SU-DHL-6 (cell line): ENCODE data around the gene GSTO2.

Experiments used
- H2AFZ ChIP-seq: fragments of 200-600 bp; sonication (generic); 2 replicates; pipeline ENCODE4 v1.6.1; 2014; ENCODE audit warnings: low read depth, mild to moderate bottlenecking, moderate library complexity, mixed read lengths, antibody characterized with exemption, low read length; ENCODE audit not compliant: severe bottlenecking
- H3F3A ChIP-seq: fragments of 200-600 bp; shearing (Covaris generic); 2 replicates; pipeline ENCODE4 v1.6.0; 2016; ENCODE audit warnings: antibody characterized with exemption, mild to moderate bottlenecking; ENCODE audit not compliant: insufficient read depth
- H3K27ac ChIP-seq: fragments of 200-600 bp; sonication (generic); 2 replicates; pipeline ENCODE4 v1.5.1; 2016; ENCODE audit warnings: low read depth, mild to moderate bottlenecking, low read length, moderate library complexity, mixed read lengths
- H3K27me3 ChIP-seq: fragments of 200-600 bp; sonication (generic), shearing (Covaris generic); 2 replicates; pipeline ENCODE4 v1.6.0; 2014; ENCODE audit warnings: mild to moderate bottlenecking, low read length
- H3K36me3 ChIP-seq: fragments of 200-600 bp; sonication (generic); 2 replicates; pipeline ENCODE4 v1.6.1; 2014; ENCODE audit warnings: mild to moderate bottlenecking, low read length, mixed read lengths
- H3K4me2 ChIP-seq: fragments of 300-600, 200-600 bp; shearing (Covaris generic), sonication (generic); 2 replicates; pipeline ENCODE4 v1.6.0; 2014; ENCODE audit warnings: low read length, low read depth, mild to moderate bottlenecking; ENCODE audit not compliant: poor library complexity, severe bottlenecking
- H3K4me3 ChIP-seq: fragments of 200-600 bp; sonication (generic); 2 replicates; pipeline ENCODE4 v1.5.1; 2014; ENCODE audit warnings: antibody characterized with exemption, low read length, mild to moderate bottlenecking, mixed read lengths; ENCODE audit not compliant: insufficient read depth, poor library complexity, severe bottlenecking
- H3K79me2 ChIP-seq: fragments of 200-600 bp; sonication (generic); 2 replicates; pipeline ENCODE4 v1.6.1; 2014; ENCODE audit warnings: mild to moderate bottlenecking, low read length, moderate library complexity; ENCODE audit not compliant: insufficient read depth
- H3K9ac ChIP-seq: fragments of 200-600 bp; sonication (generic); 2 replicates; pipeline ENCODE4 v1.7.0; 2014; ENCODE audit warnings: mild to moderate bottlenecking, low read length
- H3K9me2 ChIP-seq: fragments of 200-600 bp; sonication (generic); replicated peaks from 2 replicates; pipeline ENCODE4 v1.6.1; 2014; ENCODE audit warnings: low read length; ENCODE audit not compliant: insufficient read depth
- H3K9me3 ChIP-seq: fragments of 200-600 bp; sonication (generic); 2 replicates; pipeline ENCODE4 v1.6.1; 2014; ENCODE audit warnings: low read length, mixed read lengths; ENCODE audit not compliant: insufficient read depth
- H4K20me1 ChIP-seq: fragments of 200-600 bp; sonication (generic); 2 replicates; pipeline ENCODE4 v1.6.1; 2014; ENCODE audit warnings: low read depth, mild to moderate bottlenecking, antibody characterized with exemption, low read length, moderate library complexity, mixed read lengths
- EZH2phosphoT487 ChIP-seq: fragments of 200-600 bp; sonication (generic), shearing (Covaris generic); conservative IDR thresholded peaks from 2 replicates; pipeline ENCODE4 v1.6.1; 2018; ENCODE audit warnings: mild to moderate bottlenecking, antibody characterized with exemption, low read length, moderate library complexity, mixed read lengths
- TF ChIP-seq, protein P1 (sequence below): fragments of 200-600 bp; sonication (generic); IDR thresholded peaks from one replicate; pipeline ENCODE4 v1.5.1; 2017; ENCODE audit warnings: antibody characterized with exemption, mild to moderate bottlenecking, low read length, moderate library complexity; ENCODE audit not compliant: insufficient read depth, poor library complexity, severe bottlenecking

The GSTO2 gene

DNA sequence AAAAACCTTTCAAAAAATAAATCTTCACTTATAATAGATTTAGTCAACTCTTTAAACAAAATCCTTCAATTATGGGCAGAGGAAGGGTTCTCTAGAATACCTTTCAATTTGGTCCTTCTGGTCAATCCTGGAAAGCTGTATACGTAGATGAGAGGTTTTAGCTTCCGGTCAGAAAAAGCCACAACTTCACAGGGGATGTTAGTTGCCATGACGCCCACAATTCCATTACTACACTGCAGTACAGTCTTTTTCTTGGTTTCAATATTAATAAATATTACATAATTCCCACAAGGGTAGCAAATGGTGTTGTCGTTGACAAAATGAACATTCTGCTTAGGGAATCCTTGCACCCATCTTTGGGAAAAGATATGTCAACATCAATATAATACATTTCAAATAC, 38.5 kb upstream of the GSTO2 start:
- no peaks in the 10 kb centered on the region for H3K36me3 ChIP-seq
- no peaks in the 10 kb centered on the region for H3K27me3 ChIP-seq
- no peaks in the 10 kb centered on the region for H3K9me2 ChIP-seq
- H3K4me3 ChIP-seq: no peak overlapping the region
- H4K20me1 ChIP-seq: no peaks in the 10 kb centered on the region
- no peaks in the 10 kb centered on the region for H3K79me2 ChIP-seq
- no peak overlapping the region for H3K9ac ChIP-seq
- no peak overlapping the region for H3K4me2 ChIP-seq
- no peak overlapping the region for H2AFZ ChIP-seq
- no peak for TF ChIP-seq EZH2phosphoT487
- TF ChIP-seq, protein P1, sequence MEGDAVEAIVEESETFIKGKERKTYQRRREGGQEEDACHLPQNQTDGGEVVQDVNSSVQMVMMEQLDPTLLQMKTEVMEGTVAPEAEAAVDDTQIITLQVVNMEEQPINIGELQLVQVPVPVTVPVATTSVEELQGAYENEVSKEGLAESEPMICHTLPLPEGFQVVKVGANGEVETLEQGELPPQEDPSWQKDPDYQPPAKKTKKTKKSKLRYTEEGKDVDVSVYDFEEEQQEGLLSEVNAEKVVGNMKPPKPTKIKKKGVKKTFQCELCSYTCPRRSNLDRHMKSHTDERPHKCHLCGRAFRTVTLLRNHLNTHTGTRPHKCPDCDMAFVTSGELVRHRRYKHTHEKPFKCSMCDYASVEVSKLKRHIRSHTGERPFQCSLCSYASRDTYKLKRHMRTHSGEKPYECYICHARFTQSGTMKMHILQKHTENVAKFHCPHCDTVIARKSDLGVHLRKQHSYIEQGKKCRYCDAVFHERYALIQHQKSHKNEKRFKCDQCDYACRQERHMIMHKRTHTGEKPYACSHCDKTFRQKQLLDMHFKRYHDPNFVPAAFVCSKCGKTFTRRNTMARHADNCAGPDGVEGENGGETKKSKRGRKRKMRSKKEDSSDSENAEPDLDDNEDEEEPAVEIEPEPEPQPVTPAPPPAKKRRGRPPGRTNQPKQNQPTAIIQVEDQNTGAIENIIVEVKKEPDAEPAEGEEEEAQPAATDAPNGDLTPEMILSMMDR: no peak
- peaks cover 20% of the 10 kb centered on the region; the same call in 1 of the 2 replicates for H3K9me3 ChIP-seq
- no peaks in the 10 kb centered on the region for H3F3A ChIP-seq
- no peak overlapping the region for H3K27ac ChIP-seq

DNA sequence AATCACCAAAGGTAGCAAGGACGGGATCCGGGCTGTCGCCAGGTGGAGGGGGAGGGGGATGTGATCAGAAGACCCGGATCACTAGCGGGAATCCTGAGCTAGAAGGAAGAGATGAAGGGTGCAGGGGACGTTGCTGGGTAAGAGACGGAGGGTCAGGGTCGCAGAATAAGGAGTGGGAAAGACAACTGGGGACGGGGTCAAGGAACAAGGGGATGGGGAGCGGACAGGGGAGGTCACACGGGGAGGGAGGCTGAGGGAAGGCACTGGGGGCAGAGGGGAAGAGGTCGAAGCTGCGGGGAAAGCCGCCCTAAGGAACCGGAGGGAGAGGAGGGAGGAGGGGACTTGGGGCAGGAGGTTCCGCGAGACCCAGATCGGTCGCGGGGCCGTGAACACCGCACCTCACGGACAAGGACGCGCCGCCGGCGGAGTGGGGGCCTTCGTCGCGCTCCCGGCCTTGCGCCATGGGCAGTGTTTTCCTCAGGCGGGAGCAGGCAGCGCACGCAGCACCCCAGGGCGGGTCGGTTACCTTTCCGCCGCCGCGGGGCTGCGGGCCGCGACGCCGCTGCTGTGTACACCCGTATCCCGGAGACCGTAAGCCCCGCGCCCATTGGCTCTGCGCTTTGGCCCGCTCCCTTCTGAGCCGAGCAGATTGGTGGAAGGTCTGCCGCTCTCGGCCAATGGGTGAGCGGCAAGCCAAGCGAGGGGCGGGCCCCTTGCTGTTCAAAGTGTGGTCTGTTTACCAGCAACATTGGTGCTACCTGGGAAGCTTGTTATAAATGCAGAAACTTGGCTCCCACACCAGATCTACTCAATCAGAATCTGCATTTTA, 37.0 kb upstream of the GSTO2 start, which contains the start of gene CFAP43:
CFAP43 (minus strand) TSS at position 581 of the 829 bp plus-strand sequence; CDS start at position 463, 118 bp downstream.
- H3K4me3 ChIP-seq: peak within 1 kb of the TSS; percentile 37
- H3K79me2 ChIP-seq: no peaks in the 10 kb centered on the region
- H3K27ac ChIP-seq: no peak within 1 kb of the TSS
- H3K9me2 ChIP-seq: no peaks in the 10 kb centered on the region
- H3F3A ChIP-seq: no peaks in the 10 kb centered on the region
- H2AFZ ChIP-seq: peak within 1 kb of the TSS; percentile 48
- peak within 1 kb of the TSS; percentile 29; the same call in 1 of the 2 replicates for H3K9ac ChIP-seq
- TF ChIP-seq, protein P1: no peak
- TF ChIP-seq EZH2phosphoT487: no peak
- H3K27me3 ChIP-seq: no peaks in the 10 kb centered on the region
- H3K4me2 ChIP-seq: peak within 1 kb of the TSS; percentile 40
- H4K20me1 ChIP-seq: no peaks in the 10 kb centered on the region
- peaks cover 24% of the 10 kb centered on the region; the same call in 1 of the 2 replicates for H3K9me3 ChIP-seq
- no peaks in the 10 kb centered on the region for H3K36me3 ChIP-seq

DNA sequence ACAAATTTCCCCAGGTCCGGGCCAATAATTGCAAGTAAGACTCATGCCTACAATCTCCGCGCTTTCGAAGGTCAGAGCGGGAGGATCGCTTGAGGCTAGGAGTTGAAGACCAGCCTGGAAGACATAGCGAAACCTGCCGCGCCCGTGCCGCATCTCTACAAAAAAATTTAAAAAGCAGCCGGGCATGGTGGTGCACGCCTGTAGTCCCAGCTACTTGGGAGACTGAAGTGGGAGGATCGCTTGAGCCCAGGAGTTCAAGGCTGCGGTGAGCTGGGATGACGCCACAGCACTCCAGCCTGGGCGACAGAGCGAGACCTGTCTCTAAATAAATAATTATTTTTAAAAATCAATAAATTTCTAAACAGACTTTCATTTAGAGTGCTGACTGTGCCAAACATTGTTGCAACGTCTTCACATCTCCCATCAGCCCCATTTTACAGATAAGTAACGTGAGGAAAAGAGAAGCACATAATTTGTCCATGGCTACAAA, 36.3 kb upstream of the GSTO2 start:
- no peak overlapping the region for H3K27ac ChIP-seq
- peak overlapping the region; percentile 40 for H3K4me2 ChIP-seq
- H3K9me3 ChIP-seq: peaks cover 24% of the 10 kb centered on the region; the same call in 1 of the 2 replicates
- H3K36me3 ChIP-seq: no peaks in the 10 kb centered on the region
- H2AFZ ChIP-seq: peak overlapping the region; percentile 26
- H3F3A ChIP-seq: no peaks in the 10 kb centered on the region
- H3K9ac ChIP-seq: no peak overlapping the region
- no peaks in the 10 kb centered on the region for H3K27me3 ChIP-seq
- no peaks in the 10 kb centered on the region for H4K20me1 ChIP-seq
- H3K9me2 ChIP-seq: no peaks in the 10 kb centered on the region
- H3K79me2 ChIP-seq: no peaks in the 10 kb centered on the region
- peak overlapping the region; percentile 37 for H3K4me3 ChIP-seq
- no peak for TF ChIP-seq EZH2phosphoT487
- TF ChIP-seq, protein P1: no peak
